Spinal cord (tissue), 10 donors: ENCODE measurements around the gene DGKG. TPM values are rescaled to one million over a fixed set of nuclear protein-coding genes. Genes with fewer than 3 reads are reported as not detected.

Experiments used
- DNase-seq, 6 donors: peaks; one replicate each; pipeline versions ENCODE4 v3.0.0 to v3.0.0-alpha.2; 2013 to 2015; ENCODE audit warnings: low spot score in 6 of 6, low read depth in 4 of 6
- H3K27ac ChIP-seq: one replicate; pipeline ENCODE4 v1.5.1; 2013; ENCODE audit warnings: low read depth, low read length, control low read depth
- H3K27me3 ChIP-seq: one replicate; pipeline ENCODE4 v1.6.1; 2013; ENCODE audit warnings: low read length; ENCODE audit not compliant: control insufficient read depth, insufficient read depth
- H3K36me3 ChIP-seq: one replicate; pipeline ENCODE4 v1.6.1; 2013; ENCODE audit warnings: low read length; ENCODE audit not compliant: control insufficient read depth, insufficient read depth
- H3K4me1 ChIP-seq: one replicate; pipeline ENCODE4 v1.6.1; 2013; ENCODE audit warnings: low read length; ENCODE audit not compliant: control insufficient read depth, insufficient read depth
- H3K4me3 ChIP-seq: one replicate; pipeline ENCODE4 v1.5.1; 2013; ENCODE audit warnings: low read depth, low read length, control low read depth
- H3K9me3 ChIP-seq: one replicate; pipeline ENCODE4 v1.6.1; 2013; ENCODE audit warnings: low read length; ENCODE audit not compliant: control insufficient read depth, insufficient read depth
- WGBS: methylation state at CpG from one replicate; pipeline ENCODE4 v1.1.5; 2013; ENCODE audit warnings: missing lambda C conversion rate; ENCODE audit not compliant: insufficient coverage; 5-methylcytosine and 5-hydroxymethylcytosine counted together
- polyA plus RNA-seq, 2 donors: library from polyadenylated mRNA; unstranded; fragments of 120-200 nt; gene quantifications; one replicate each; pipeline ENCODE4 v1.2.1, GENCODE V29; 2013; ENCODE audit not compliant: insufficient read length in 2 of 2
- total RNA-seq, 2 donors: library from RNA; depleted of rRNA in 1 of 2; stranded (reverse); fragments of 120-200 nt in 1 of 2; fragments of >200 nt in 1 of 2; gene quantifications; one replicate each; pipeline versions ENCODE4 v1.2.3 to v1.2.4, GENCODE V29; 2013 to 2014
- donor health status: healthy.

The DGKG gene
- total and polyA plus RNA-seq, 4 donors, result 5.6 to 20.6 (median 9.9) TPM

- 71% methylated on average over 17 of the region's 19 CpGs for WGBS
- Histone ChIP-seq H3K4me1 (peaks cover 6% of the 10 kb centered on the region), H3K27me3 (no peaks in the 10 kb centered on the region), H3K4me3 (no peak overlapping the region), H3K9me3 (no peaks in the 10 kb centered on the region), H3K36me3 (peaks cover 9% of the 10 kb centered on the region), H3K27ac (no peak overlapping the region)
- no peak for DNase-seq
Measured at GRCh38 chr3:186255703-186256331, 106.2 kb downstream of the DGKG start.

GRCh38 chr3:186254676-186255650 lies 107.1 kb downstream of the DGKG start:
- Histone ChIP-seq H3K9me3 (no peaks in the 10 kb centered on the region), H3K4me3 (no peak overlapping the region), H3K36me3 (peaks cover 6% of the 10 kb centered on the region), H3K27me3 (no peaks in the 10 kb centered on the region), H3K4me1 (peaks cover 6% of the 10 kb centered on the region), H3K27ac (no peak overlapping the region)
- no peak for DNase-seq
- WGBS, result 81% methylated on average over 12 of the region's 17 CpGs

GRCh38 chr3:186251948-186252619 lies 110.0 kb downstream of the DGKG start:
- 80% methylated on average over 6 of the region's 8 CpGs for WGBS
- Histone ChIP-seq H3K27me3 (no peaks in the 10 kb centered on the region), H3K9me3 (no peaks in the 10 kb centered on the region), H3K27ac (no peak overlapping the region), H3K4me3 (no peak overlapping the region), H3K4me1 (peaks cover 6% of the 10 kb centered on the region), H3K36me3 (peaks cover 9% of the 10 kb centered on the region)
- DNase-seq, result peak in 2 of 6 donors; percentile 13 to 28

GRCh38 chr3:186248850-186249249 lies 113.2 kb downstream of the DGKG start:
- no peaks in the 10 kb centered on the region for H3K4me1 ChIP-seq
- H3K4me3 ChIP-seq, result no peak overlapping the region
- H3K36me3 ChIP-seq, result peaks cover 2% of the 10 kb centered on the region
- H3K27me3 ChIP-seq, result no peaks in the 10 kb centered on the region
- no peak overlapping the region for H3K27ac ChIP-seq
- DNase-seq, result no peak
- WGBS, result 96% methylated on average over 2 of the region's 7 CpGs
- H3K9me3 ChIP-seq, result no peaks in the 10 kb centered on the region

- H3K4me1 ChIP-seq, result no peaks in the 10 kb centered on the region
- no peak overlapping the region for H3K27ac ChIP-seq
- H3K9me3 ChIP-seq, result no peaks in the 10 kb centered on the region
- peak in 1 of 6 donors; percentile 17 for DNase-seq
- no peaks in the 10 kb centered on the region for H3K27me3 ChIP-seq
- peaks cover 2% of the 10 kb centered on the region for H3K36me3 ChIP-seq
- H3K4me3 ChIP-seq, result no peak overlapping the region
- 61% methylated on average over 5 of the region's 5 CpGs for WGBS
Measured at GRCh38 chr3:186247821-186248814, 113.9 kb downstream of the DGKG start.

GRCh38 chr3:186246941-186247340 lies 115.1 kb downstream of the DGKG start:
- Histone ChIP-seq H3K4me1 (peaks cover 8% of the 10 kb centered on the region), H3K4me3 (no peak overlapping the region), H3K27me3 (no peaks in the 10 kb centered on the region), H3K9me3 (no peaks in the 10 kb centered on the region), H3K36me3 (peaks cover 2% of the 10 kb centered on the region), H3K27ac (no peak overlapping the region)
- no peak for DNase-seq
- no CpG with 5 or more reads among the region's 2 CpGs for WGBS

- Histone ChIP-seq H3K36me3 (peaks cover 2% of the 10 kb centered on the region), H3K4me1 (peaks cover 10% of the 10 kb centered on the region), H3K9me3 (no peaks in the 10 kb centered on the region), H3K4me3 (no peak overlapping the region), H3K27ac (no peak overlapping the region), H3K27me3 (no peaks in the 10 kb centered on the region)
- DNase-seq, result no peak
- 98% methylated on average over 5 of the region's 6 CpGs for WGBS
Measured at GRCh38 chr3:186244016-186244415, 118.0 kb downstream of the DGKG start.

- Histone ChIP-seq H3K4me1 (peaks cover 10% of the 10 kb centered on the region), H3K36me3 (no peaks in the 10 kb centered on the region), H3K9me3 (no peaks in the 10 kb centered on the region), H3K27me3 (no peaks in the 10 kb centered on the region), H3K27ac (no peak overlapping the region), H3K4me3 (no peak overlapping the region)
- 43% methylated on average over 18 of the region's 21 CpGs for WGBS
- DNase-seq, result peak in 2 of 6 donors; percentile 50 to 51
Measured at GRCh38 chr3:186241910-186242821, 119.9 kb downstream of the DGKG start.
